Naive thymus-derived CD4-positive, alpha-beta T cell (primary cell): ENCODE data around the gene PEBP1. TPM values are rescaled to one million over a fixed set of nuclear protein-coding genes. Genes with fewer than 3 reads are reported as not detected.

Experiments used
- ATAC-seq: fragments of 150-1000 bp; cut with Tn5 transposase; 2 replicates; pipeline ENCODE4 v1.10.0; 2021; ENCODE audit warnings: mild to moderate bottlenecking, moderate library complexity
- CTCF ChIA-PET: fragments of 350-600 bp; sonication (Branson Sonifier 250); formaldehyde crosslinking; loops from one replicate; lab custom pipeline; 2021; ENCODE audit warnings: antibody characterized with exemption; lab: Charles Lee
- POLR2A ChIA-PET: fragments of 350-600 bp; sonication (Branson Sonifier 250); formaldehyde crosslinking; loops from one replicate; lab custom pipeline; 2021; ENCODE audit warnings: antibody characterized with exemption, inconsistent platforms; lab: Charles Lee
- DNase-seq, 9 donors: peaks; one replicate each; pipeline versions ENCODE4 v3.0.0 to v3.0.0-alpha.2; 2020 to 2022; ENCODE audit warnings: mixed read lengths in 1 of 9
- H3K27ac ChIP-seq: one replicate; pipeline ENCODE4 v1.7.0; 2013; ENCODE audit warnings: mild to moderate bottlenecking, low read depth, low read length, moderate library complexity
- H3K27me3 ChIP-seq, 2 donors: one replicate each; pipeline ENCODE4 v1.7.0; 2013; ENCODE audit warnings: low read length in 2 of 2, mild to moderate bottlenecking in 2 of 2, moderate library complexity in 2 of 2; ENCODE audit not compliant: control insufficient read depth in 2 of 2, insufficient read depth in 2 of 2
- H3K36me3 ChIP-seq, 3 experiments: 1 replicate in 2 of 3; 2 replicates in 1 of 3; pipeline ENCODE4 v1.7.0; 2013; ENCODE audit warnings: low read length in 3 of 3, mild to moderate bottlenecking in 3 of 3, moderate library complexity in 1 of 3; ENCODE audit not compliant: insufficient read depth in 3 of 3, control insufficient read depth in 2 of 3
- H3K4me1 ChIP-seq, 2 donors: one replicate each; pipeline ENCODE4 v1.7.0; 2013; ENCODE audit warnings: low read length in 2 of 2, mild to moderate bottlenecking in 2 of 2, moderate library complexity in 1 of 2; ENCODE audit not compliant: control insufficient read depth in 2 of 2, insufficient read depth in 2 of 2
- H3K4me3 ChIP-seq: 2 replicates; pipeline ENCODE4 v1.7.0; 2013; ENCODE audit warnings: mild to moderate bottlenecking, low read length
- H3K9me3 ChIP-seq, 3 experiments: 1 replicate in 2 of 3; 2 replicates in 1 of 3; pipeline ENCODE4 v1.7.0; 2013; ENCODE audit warnings: low read length in 3 of 3; ENCODE audit not compliant: control insufficient read depth in 2 of 3
- H3K27ac Mint-ChIP-seq, 9 donors: one replicate each; pipeline ENCODE4 v1.8.0; 2020 to 2022; ENCODE audit warnings: mixed read lengths in 9 of 9, mild to moderate bottlenecking in 8 of 9, moderate library complexity in 5 of 9, inconsistent platforms in 2 of 9
- H3K27me3 Mint-ChIP-seq, 5 donors: one replicate each; pipeline ENCODE4 v1.8.0; 2021 to 2022; ENCODE audit warnings: mixed read lengths in 5 of 5, mild to moderate bottlenecking in 1 of 5
- H3K36me3 Mint-ChIP-seq, 5 donors: one replicate each; pipeline ENCODE4 v1.8.0; 2020 to 2022; ENCODE audit warnings: mixed read lengths in 5 of 5, mild to moderate bottlenecking in 3 of 5, inconsistent platforms in 1 of 5
- H3K4me1 Mint-ChIP-seq, 7 donors: one replicate each; pipeline ENCODE4 v1.8.0; 2020 to 2022; ENCODE audit warnings: mixed read lengths in 7 of 7, mild to moderate bottlenecking in 3 of 7, inconsistent platforms in 1 of 7
- H3K4me3 Mint-ChIP-seq, 10 donors: one replicate each; pipeline ENCODE4 v1.8.0; 2020 to 2022; ENCODE audit warnings: mild to moderate bottlenecking in 10 of 10, mixed read lengths in 10 of 10, moderate library complexity in 6 of 10, inconsistent platforms in 2 of 10
- H3K9me3 Mint-ChIP-seq, 11 donors: one replicate each; pipeline ENCODE4 v1.8.0; 2020 to 2022; ENCODE audit warnings: mixed read lengths in 11 of 11, mild to moderate bottlenecking in 4 of 11, inconsistent platforms in 1 of 11, moderate library complexity in 1 of 11
- intact Hi-C, 2 donors: fragments of 100-400 bp; cut with micrococcal nuclease; formaldehyde crosslinking; loops; one replicate each; pipeline ENCODE4 v1.15.1; 2023
- polyA plus RNA-seq, 2 donors: library from polyadenylated mRNA; unstranded; fragments of 300-500 nt; fragmentation: Illumina TruSeq; gene quantifications; one replicate each; pipeline ENCODE4 v1.2.3, GENCODE V29; 2021
- total RNA-seq, 6 experiments: library from RNA in 5 of 6; stranded (reverse) in 5 of 6; gene quantifications; 1 replicate in 5 of 6; 2 replicates in 1 of 6; pipeline ENCODE4 v1.2.3 and lab custom pipeline; 2021 to 2026

PEBP1 gene
- total and polyA plus RNA-seq, 7 experiments from 2014 or later = 73.8 to 343 (median 92.4) TPM

GRCh38 chr12:118193958-118194357, 58.0 kb downstream of the PEBP1 start:
- intact Hi-C loops = no loop called here
- Histone ChIP-seq H3K27me3 (no peaks in the 10 kb centered on the region), H3K9me3 (no peaks in the 10 kb centered on the region), H3K36me3 (peaks cover 0 to 44% (median 12%) of the 10 kb centered on the region in 3 experiments), H3K4me3 (no peak overlapping the region), H3K27ac (no peak overlapping the region), H3K4me1 (no peaks in the 10 kb centered on the region)
- DNase-seq (no peak), ATAC-seq (no peak)
- peak overlapping the region in 1 of 9 donors; percentile 69 for H3K27ac Mint-ChIP-seq
- H3K36me3 Mint-ChIP-seq = peaks cover 4 to 32% (median 15%) of the 10 kb centered on the region in 5 donors
- no peak overlapping the region for H3K4me3 Mint-ChIP-seq
- H3K4me1 Mint-ChIP-seq = peaks cover 0 to 2% (median 0%) of the 10 kb centered on the region in 7 donors
- H3K9me3 Mint-ChIP-seq = no peaks in the 10 kb centered on the region
- no peaks in the 10 kb centered on the region for H3K27me3 Mint-ChIP-seq
- POLR2A ChIA-PET = no interaction called here
- CTCF ChIA-PET = no interaction called here

Other genes starting within 250 kb of the PEBP1 start
- under 1 TPM in 2 of 5 experiments, not detected in 3; 0.03 to 0.07 TPM for gene KSR2, start 167.1 kb upstream of the PEBP1 start, total RNA-seq
- not detected for gene KSR2, start 167.1 kb upstream of the PEBP1 start, polyA plus RNA-seq
- gene RFC5, start 119.4 kb upstream of the PEBP1 start, total RNA-seq = 10 to 100 TPM in 3 of 5 experiments, 1 to 10 TPM in 2; 6.3 to 40.3 (median 15.6) TPM
- 10 to 100 TPM; 19.0 to 20.5 TPM for gene RFC5, start 119.4 kb upstream of the PEBP1 start, polyA plus RNA-seq
- gene WSB2, start 74.9 kb upstream of the PEBP1 start, total RNA-seq = 10 to 100 TPM; 12.2 to 52.2 (median 19.1) TPM
- gene WSB2, start 74.9 kb upstream of the PEBP1 start, polyA plus RNA-seq = 10 to 100 TPM; 10.2 to 10.6 TPM
- 1 to 10 TPM; 3.9 to 8.5 (median 5.3) TPM for gene VSIG10, start 32.1 kb upstream of the PEBP1 start, total RNA-seq
- 1 to 10 TPM; 1.5 to 5.5 TPM for gene VSIG10, start 32.1 kb upstream of the PEBP1 start, polyA plus RNA-seq
- 100 to 1,000 TPM in 1 of 5 experiments, 10 to 100 TPM in 4; 55.2 to 102 (median 67.3) TPM for gene TAOK3, start 236.8 kb downstream of the PEBP1 start, total RNA-seq
- gene TAOK3, start 236.8 kb downstream of the PEBP1 start, polyA plus RNA-seq = 10 to 100 TPM; 72.8 to 78.8 TPM
- gene SUDS3, start 240.4 kb downstream of the PEBP1 start, total RNA-seq = 10 to 100 TPM; 23.9 to 32.2 (median 27.0) TPM
- gene SUDS3, start 240.4 kb downstream of the PEBP1 start, polyA plus RNA-seq = 10 to 100 TPM; 10.1 to 13.4 TPM